K562 (cell line): ENCODE data around the gene BRWD1. TPM values are rescaled to one million over a fixed set of nuclear protein-coding genes. Genes with fewer than 3 reads are reported as not detected.
A peak's percentile ranks its signal among the peaks of the same experiment; 100 is the strongest.

Source experiments
- ATAC-seq: fragments of 200-7000 bp; cut with Tn5 transposase; 3 replicates; pipeline ENCODE4 v1.9.1; 2020; ENCODE audit warnings: moderate library complexity
- BruUV-seq: library from RNA; stranded (reverse); fragments of 400-500 nt; replicated peaks from 2 replicates; lab custom pipeline; 2021; lab: Mats Ljungman, UMichigan
- CTCF ChIA-PET: fragments of 300-600 bp; formaldehyde crosslinking; extraction: SDS; loops from one replicate; lab custom pipeline; 2021; ENCODE audit warnings: low intra/inter-chr PET ratio; lab: Yijun Ruan, JAX
- POLR2A ChIA-PET: fragments of 300-600, 350-650 bp; sonication (Branson Sonifier 250); formaldehyde crosslinking; extraction: SDS; loops from one replicate; lab custom pipeline; 2021; ENCODE audit warnings: antibody characterized with exemption, inconsistent platforms; lab: Yijun Ruan, JAX
- DNase-seq, 4 experiments: peaks; one replicate each; pipeline versions ENCODE4 v3.0.0 to v3.0.0-alpha.2; 2011 to 2018; ENCODE audit warnings: low spot score in 3 of 4, mixed read lengths in 3 of 4; ENCODE audit errors: extremely low read depth in 1 of 4
- FAIRE-seq: peaks from 2 replicates; lab custom pipeline; 2011; peaks lifted over from hg19 to GRCh38; lab: Jason Lieb, UNC
- H2AFZ ChIP-seq: 2 replicates; pipeline ENCODE4 v1.6.0; 2011; ENCODE audit warnings: low read depth, low read length, control low read depth, inconsistent platforms
- H3K27ac ChIP-seq: fragments of 200-600 bp; 3 replicates; pipeline ENCODE4 v1.8.0; 2011; ENCODE audit warnings: low read depth, mild to moderate bottlenecking, control low read depth, inconsistent platforms, low read length, moderate library complexity, mixed read lengths; ENCODE audit errors: extremely low read depth
- H3K27me3 ChIP-seq, 2 experiments: fragments of 300-600 bp in 1 of 2; 2 replicates in 1 of 2; 3 replicates in 1 of 2; pipeline versions ENCODE4 v1.6.0 to v1.8.0; 2011; ENCODE audit warnings: inconsistent platforms in 2 of 2, low read length in 2 of 2, mild to moderate bottlenecking in 1 of 2, mixed read lengths in 1 of 2, moderate library complexity in 1 of 2; ENCODE audit not compliant: control insufficient read depth in 2 of 2, insufficient read depth in 2 of 2
- H3K36me3 ChIP-seq: fragments of 300-600 bp; 3 replicates; pipeline ENCODE4 v1.8.0; 2011; ENCODE audit warnings: mild to moderate bottlenecking, low read length, inconsistent platforms; ENCODE audit not compliant: control insufficient read depth, insufficient read depth
- H3K4me1 ChIP-seq, 2 experiments: fragments of 200-600 bp in 1 of 2; replicated peaks in 1 of 2; 2 replicates in 1 of 2; 3 replicates in 1 of 2; pipeline versions ENCODE4 v1.5.1 to v1.8.0; 2011; ENCODE audit warnings: inconsistent platforms in 2 of 2, low read length in 2 of 2, mild to moderate bottlenecking in 1 of 2, mixed read lengths in 1 of 2, moderate library complexity in 1 of 2; ENCODE audit not compliant: control insufficient read depth in 2 of 2, insufficient read depth in 2 of 2
- H3K4me2 ChIP-seq: 2 replicates; pipeline ENCODE4 v1.6.1; 2011; ENCODE audit warnings: low read length, control low read depth, inconsistent platforms, mixed read lengths; ENCODE audit not compliant: insufficient read depth
- H3K4me3 ChIP-seq: fragments of 200-600 bp; sonication (generic), shearing (Covaris generic); 2 replicates; pipeline ENCODE4 v1.5.1; 2016; ENCODE audit warnings: control low read depth, inconsistent platforms
- H3K79me2 ChIP-seq: fragments of 200-600 bp; 3 replicates; pipeline ENCODE4 v1.8.0; 2011; ENCODE audit warnings: low read length, inconsistent platforms; ENCODE audit not compliant: control insufficient read depth, insufficient read depth
- H3K9ac ChIP-seq, 2 experiments: 2 replicates each; pipeline versions ENCODE4 v1.6.0 to v1.6.1; 2011; ENCODE audit warnings: low read depth in 2 of 2, low read length in 2 of 2, control low read depth in 1 of 2, inconsistent platforms in 1 of 2, mild to moderate bottlenecking in 1 of 2, mixed read lengths in 1 of 2; ENCODE audit not compliant: insufficient read depth in 1 of 2
- H3K9me1 ChIP-seq: one replicate; pipeline ENCODE4 v1.6.0; 2011; ENCODE audit warnings: inconsistent platforms, mild to moderate bottlenecking, low read length, moderate library complexity; ENCODE audit not compliant: control insufficient read depth, insufficient read depth
- H3K9me3 ChIP-seq: replicated peaks from 2 replicates; pipeline ENCODE4 v1.5.1; 2011; ENCODE audit warnings: low read depth, low read length, inconsistent platforms; ENCODE audit not compliant: control insufficient read depth, insufficient read depth
- H4K20me1 ChIP-seq: replicated peaks from 2 replicates; pipeline ENCODE4 v1.6.1; 2011; ENCODE audit warnings: low read length, inconsistent platforms, mixed read lengths; ENCODE audit not compliant: control insufficient read depth, insufficient read depth
- HBP1 ChIP-seq: fragments of 450-650 bp; formaldehyde crosslinking; IDR thresholded peaks from 2 replicates; pipeline ENCODE4 v1.4.0; 2022; ENCODE audit warnings: missing genetic modification characterization
- JUNB ChIP-seq: fragments of 450-650 bp; formaldehyde crosslinking; conservative IDR thresholded peaks from 2 replicates; pipeline ENCODE4 v1.4.0; 2020; ENCODE audit warnings: mild to moderate bottlenecking
- KAT7 ChIP-seq: sonication (generic); formaldehyde crosslinking; IDR thresholded peaks from 2 replicates; pipeline ENCODE4 v1.8.0; 2022; ENCODE audit warnings: missing genetic modification reagents, mild to moderate bottlenecking, borderline replicate concordance
- LCOR ChIP-seq: sonication (generic); formaldehyde crosslinking; IDR thresholded peaks from 2 replicates; pipeline ENCODE4 v1.8.0; 2022; ENCODE audit warnings: mild to moderate bottlenecking, missing genetic modification reagents
- MBD2 ChIP-seq: sonication (generic); IDR thresholded peaks from 2 replicates; pipeline ENCODE4 v1.6.1; 2016; ENCODE audit warnings: low read depth, borderline replicate concordance
- MTA1 ChIP-seq: fragments of 450-650 bp; IDR thresholded peaks from 2 replicates; pipeline ENCODE4 v1.6.1; 2017; ENCODE audit warnings: borderline replicate concordance
- SFPQ ChIP-seq: fragments of 200-400 bp; formaldehyde crosslinking; IDR thresholded peaks from 2 replicates; pipeline ENCODE4 v1.6.1; 2017; ENCODE audit warnings: mild to moderate bottlenecking, low read depth, low read length, moderate library complexity
- TARDBP ChIP-seq: fragments of 450-650 bp; IDR thresholded peaks from 2 replicates; pipeline ENCODE4 v1.6.1; 2016
- USF2 ChIP-seq: sonication (generic); formaldehyde crosslinking; IDR thresholded peaks from 2 replicates; pipeline ENCODE4 v1.5.0; 2020; ENCODE audit warnings: missing genetic modification reagents
- ZFP30 ChIP-seq: fragments of 250-450 bp; sonication (Bioruptor Pico); IDR thresholded peaks from 2 replicates; pipeline ENCODE4 v1.8.0; 2022; ENCODE audit warnings: moderate library complexity, mild to moderate bottlenecking, inconsistent platforms, borderline replicate concordance
- WGBS: fragments of 100-300 bp; shearing (Covaris generic); methylation state at CpG from one replicate; pipeline ENCODE4 v1.1.6; 2016; ENCODE audit warnings: low coverage, mixed read lengths; ENCODE audit not compliant: insufficient coverage; ENCODE audit errors: missing lambda C conversion rate; 5-methylcytosine and 5-hydroxymethylcytosine counted together
- in situ Hi-C: fragments of 300-500 bp; cut with MboI; formaldehyde crosslinking; loops from 4 replicates; pipeline ENCODE4 v1.15.0; 2018; ENCODE audit warnings: inconsistent platforms, mixed read lengths
- intact Hi-C: fragments of 100-400 bp; cut with micrococcal nuclease; formaldehyde crosslinking; loops from 2 replicates; pipeline ENCODE4 v1.14.2; 2022
- polyA plus RNA-seq, 8 experiments: library from polyadenylated mRNA; depleted of rRNA in 4 of 8; stranded (reverse) in 5 of 8; unstranded in 3 of 8; fragments of >200 nt; fragmentation: Nextera tagmentation in 2 of 8; fragmentation: Illumina TruSeq in 1 of 8; extraction: Ambion mirVana in 2 of 8; extraction: Trizol in 1 of 8; gene quantifications; 2 replicates each; pipeline versions ENCODE4 v1.2.1 to v1.2.3, GENCODE V29; 2011 to 2014; ENCODE audit warnings: inconsistent platforms in 1 of 8, missing spikeins in 1 of 8
- total RNA-seq, 7 experiments: library from RNA; depleted of rRNA in 6 of 7; stranded (reverse); fragments of >200 nt in 6 of 7; fragmentation: Illumina TruSeq in 2 of 7; extraction: Trizol in 2 of 7; gene quantifications; 2 replicates each; pipeline versions ENCODE4 v1.2.1 to v1.2.3, GENCODE V29; 2011 to 2021; ENCODE audit warnings: low replicate concordance in 1 of 7

Gene BRWD1
- total and polyA plus RNA-seq, 9 of the 15 experiments (the other 6 are each of a cell fraction or from before 2014, with no cell fraction given): 10.1 to 60.2 (median 34.1) TPM

GRCh38 chr21:39319251-39319756 is 5.9 kb upstream of the BRWD1 start (continued):
- peak; percentile 57; the same call in 1 of the 2 replicates for TF ChIP-seq HBP1 (CRISPR knock-in tag)

GRCh38 chr21:39318091-39318959 is 4.9 kb upstream of the BRWD1 start:
- 68% methylated on average over 8 of the region's 8 CpGs for WGBS
- TF ChIP-seq ZFP30 (CRISPR knock-in tag): no peak
- TF ChIP-seq KAT7: no peak
- no peak for TF ChIP-seq TARDBP
- no peak for TF ChIP-seq JUNB (CRISPR knock-in tag)
- TF ChIP-seq USF2 (CRISPR knock-in tag): no peak
- no peak for TF ChIP-seq SFPQ
- TF ChIP-seq MTA1: no peak
- no peak for TF ChIP-seq MBD2
- TF ChIP-seq LCOR (CRISPR knock-in tag): no peak

More at GRCh38 chr21:39318091-39318959, 4.9 kb upstream of the BRWD1 start:
- no peaks in the 10 kb centered on the region for H3K9me1 ChIP-seq
- POLR2A ChIA-PET: interaction anchor here (0.6 to 7.1 kb wide), 13 partner anchors 8 to 212 kb away, joined by 3 to 73 read pairs (median 6); partner anchors contain the start of genes HMGN1 and PSMG1
- FAIRE-seq (no peak), ATAC-seq (no peak), DNase-seq (no peak)
- no TSS peak for BruUV-seq
- no peaks in the 10 kb centered on the region for H3K27me3 ChIP-seq
- intact Hi-C loops: loop anchor here (10.0 kb wide), 1 partner anchor 134 kb away; the partner anchor contains the start of gene PSMG1
- H3K4me1 ChIP-seq: peaks cover 34 to 57% of the 10 kb centered on the region in 2 experiments
- H3K79me2 ChIP-seq: peaks cover 14% of the 10 kb centered on the region
- H3K9ac ChIP-seq: peak overlapping the region; percentile 2 to 51; a peak in 3 of 4 replicates
- H3K27ac ChIP-seq: peak overlapping the region; percentile 75; the same call in 2 of the 3 replicates
- H4K20me1 ChIP-seq: no peaks in the 10 kb centered on the region
- CTCF ChIA-PET: no interaction called here
- H3K4me2 ChIP-seq: peak overlapping the region; percentile 70
- no peaks in the 10 kb centered on the region for H3K36me3 ChIP-seq
- in situ Hi-C loops: loop anchor here (5.0 kb wide), 1 partner anchor 69 kb away; no protein-coding TSS in a partner anchor
- H3K9me3 ChIP-seq: 0 out of 2 replicates have a peak, but pooled peaks cover 2% of the 10 kb centered on the region
- peak overlapping the region; percentile 91 for H2AFZ ChIP-seq
- no peak overlapping the region for H3K4me3 ChIP-seq
